ENCODE measurements around the gene KIF26A.

Gene KIF26A

DNA sequence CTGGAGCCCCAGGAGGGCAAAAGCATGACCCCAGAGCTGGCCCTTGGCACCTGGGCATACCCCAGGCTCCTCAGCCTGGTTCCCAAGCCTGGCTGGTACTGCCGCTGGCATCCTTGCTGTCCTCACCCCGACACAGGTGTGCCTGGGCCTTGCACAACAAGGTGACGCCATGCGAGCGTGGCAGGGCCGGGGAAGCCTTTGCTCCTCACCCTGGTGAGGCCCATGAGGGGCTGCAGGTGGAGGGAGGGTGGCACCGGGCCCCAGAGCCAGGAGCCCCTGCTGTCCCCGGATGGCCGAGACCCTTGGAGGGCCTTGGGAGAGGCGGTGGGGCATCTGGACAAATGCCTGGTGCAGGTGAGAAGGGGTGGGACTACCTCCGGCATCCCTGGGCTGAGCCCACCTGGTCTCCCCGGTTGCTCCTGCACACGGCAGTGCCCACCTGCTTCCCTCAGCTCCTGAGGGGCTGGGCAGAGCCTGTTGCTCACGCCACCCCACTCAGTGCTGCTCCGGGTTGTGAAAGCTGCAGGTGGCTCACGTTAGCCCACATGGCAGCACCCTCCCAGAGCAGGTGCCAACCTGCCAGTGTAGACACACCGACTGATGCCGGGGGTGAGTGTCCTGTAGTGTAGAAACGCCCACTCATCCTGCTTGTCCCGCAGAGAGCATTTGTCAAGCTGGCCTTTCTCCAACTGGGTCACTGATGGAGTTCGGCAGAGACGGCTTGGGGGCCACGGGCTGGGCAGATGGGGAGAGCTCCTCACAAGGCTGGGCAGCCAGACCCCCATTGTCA lies 24.6 kb upstream of the KIF26A start:
- no peak for DNase-seq

DNA sequence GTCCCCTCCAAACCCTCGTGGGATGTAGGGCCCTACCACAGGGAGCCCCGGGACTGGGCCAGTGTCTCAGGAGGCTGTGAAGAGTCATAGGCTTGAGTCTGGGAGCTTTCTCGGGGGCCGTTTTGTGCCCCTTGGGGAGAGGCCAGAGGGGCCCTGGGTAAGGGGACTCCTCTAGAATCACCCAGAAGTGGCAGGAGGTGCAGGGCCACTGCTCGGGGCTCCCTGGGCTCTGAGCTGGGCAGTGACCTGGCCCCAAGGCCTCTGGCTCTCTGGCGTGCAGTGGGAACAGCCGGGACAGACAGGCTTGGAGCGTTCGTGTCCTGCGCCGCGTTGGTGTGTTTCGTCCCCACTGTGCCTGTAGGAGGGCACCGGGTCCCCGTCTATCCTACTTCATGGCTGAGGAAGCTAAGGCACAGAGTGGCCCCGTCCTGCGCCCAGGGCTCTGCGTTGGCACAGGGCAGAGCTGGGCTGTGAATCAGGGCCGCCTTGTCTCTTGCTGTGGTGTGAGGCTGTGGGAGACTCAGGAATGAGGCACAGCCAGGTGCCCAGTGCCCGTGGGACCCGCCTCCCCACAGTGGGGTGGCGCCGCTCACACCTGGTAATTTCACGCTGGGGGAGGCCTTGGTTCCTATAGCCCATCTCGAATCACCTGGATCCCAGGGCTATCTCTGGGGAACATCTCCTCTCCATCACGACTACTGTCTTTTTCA lies 23.8 kb upstream of the KIF26A start:
- no peak for DNase-seq

DNA sequence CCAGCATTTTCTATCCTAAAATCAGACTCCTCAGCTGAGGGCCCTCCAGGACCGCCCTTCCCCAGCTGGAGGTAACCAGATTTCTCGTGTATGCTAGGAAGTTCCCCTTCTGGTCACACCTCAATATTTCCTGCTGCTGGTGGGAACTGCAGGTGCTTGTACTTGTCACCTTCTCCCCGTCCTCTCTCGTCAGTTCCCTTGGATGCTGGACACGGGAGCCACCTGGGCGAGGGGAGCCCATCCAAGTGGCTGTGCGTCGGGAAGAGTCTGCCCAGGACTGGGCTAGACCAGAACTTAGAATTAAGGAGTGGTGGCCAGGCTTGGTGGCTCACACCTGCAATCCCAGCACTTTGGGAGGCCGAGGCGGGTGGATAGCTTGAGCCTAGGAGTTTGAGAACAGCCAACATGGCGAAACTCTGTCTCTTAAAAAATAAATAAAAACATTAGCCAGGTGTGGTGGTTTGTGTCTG lies 23.2 kb upstream of the KIF26A start:
- DNase-seq: no peak

DNA sequence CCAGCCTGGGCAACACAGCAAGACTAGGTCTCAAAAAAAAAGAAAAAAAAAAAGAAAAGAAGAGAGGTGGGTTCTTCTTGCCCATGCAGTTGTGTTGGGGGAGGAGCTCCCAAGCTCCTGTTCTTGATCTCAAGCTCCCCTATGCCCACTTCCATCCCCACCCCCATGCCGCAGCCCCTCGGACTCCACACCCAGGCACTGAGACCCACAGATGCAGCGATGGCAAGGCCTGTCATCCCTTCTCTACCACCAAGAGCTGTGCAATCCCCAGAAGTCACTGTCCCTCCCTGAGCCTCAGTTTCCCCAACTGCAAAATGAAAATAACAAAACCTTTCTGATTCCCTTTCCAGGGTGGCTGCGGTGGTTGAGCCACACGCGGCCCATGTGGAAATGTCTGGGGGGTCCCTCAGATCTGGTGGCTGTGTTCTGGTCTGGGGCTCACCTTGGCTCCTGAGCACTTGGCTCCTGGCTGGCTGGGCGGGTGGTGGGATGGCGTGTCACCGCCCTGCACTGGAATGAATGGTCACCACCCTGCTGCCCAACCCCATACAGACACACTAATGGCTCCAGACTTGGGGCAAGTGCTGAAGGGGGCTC lies 22.6 kb upstream of the KIF26A start:
- no peak for DNase-seq

DNA sequence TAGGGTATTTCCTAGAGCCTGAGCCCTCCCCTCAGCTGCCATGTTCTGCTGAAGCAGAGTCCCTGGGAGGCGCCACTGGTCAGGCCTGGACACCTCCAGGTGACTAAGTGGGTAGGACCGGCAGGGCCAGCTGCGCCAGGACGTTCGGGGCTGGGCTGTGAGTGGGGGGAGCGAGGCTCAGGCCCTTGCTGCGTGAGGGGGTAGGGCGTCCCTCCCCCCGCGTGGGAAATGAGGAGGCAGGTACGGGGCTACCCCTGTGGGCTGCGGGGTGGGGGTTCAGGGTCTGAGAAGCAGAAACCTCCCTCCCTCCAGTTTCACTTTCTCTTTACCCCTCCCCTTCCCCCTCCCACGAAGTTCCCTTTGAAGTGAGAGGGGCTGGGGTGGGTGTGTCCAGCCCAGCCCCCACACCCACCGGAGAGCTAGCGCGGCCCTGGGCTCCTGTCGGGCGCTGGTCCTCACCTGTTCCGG lies 22.1 kb upstream of the KIF26A start:
- DNase-seq: no peak

DNA sequence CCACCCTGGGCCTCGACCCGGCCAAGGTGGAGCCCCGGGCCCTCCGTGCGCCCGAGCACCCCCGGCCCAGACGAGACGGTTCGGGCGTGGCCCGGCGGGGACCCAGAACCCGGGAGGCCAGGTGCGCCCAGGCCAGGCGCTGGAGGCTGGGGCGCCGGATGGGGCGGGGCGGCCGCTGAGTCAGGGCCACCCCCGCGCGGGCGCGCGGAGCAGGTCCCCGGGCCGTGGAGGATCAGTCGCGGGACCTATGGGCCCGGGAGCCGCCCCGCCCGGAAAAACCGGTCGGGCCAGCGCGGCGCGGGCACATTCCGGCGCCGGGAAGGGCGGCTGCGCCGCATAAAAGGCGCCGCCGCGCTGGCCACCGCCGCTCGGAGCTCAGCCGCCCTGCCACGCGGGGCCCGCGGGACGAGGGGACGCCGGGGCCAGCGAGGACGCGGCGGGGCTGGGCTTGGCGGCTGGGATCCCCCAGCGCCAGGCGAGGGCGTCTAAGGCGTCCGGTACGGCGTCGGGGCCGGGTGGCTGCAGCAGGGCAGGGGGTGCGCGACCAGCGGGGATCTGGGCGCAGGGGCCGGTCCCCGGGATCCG lies 21.5 kb upstream of the KIF26A start:
- DNase-seq: no peak

DNA sequence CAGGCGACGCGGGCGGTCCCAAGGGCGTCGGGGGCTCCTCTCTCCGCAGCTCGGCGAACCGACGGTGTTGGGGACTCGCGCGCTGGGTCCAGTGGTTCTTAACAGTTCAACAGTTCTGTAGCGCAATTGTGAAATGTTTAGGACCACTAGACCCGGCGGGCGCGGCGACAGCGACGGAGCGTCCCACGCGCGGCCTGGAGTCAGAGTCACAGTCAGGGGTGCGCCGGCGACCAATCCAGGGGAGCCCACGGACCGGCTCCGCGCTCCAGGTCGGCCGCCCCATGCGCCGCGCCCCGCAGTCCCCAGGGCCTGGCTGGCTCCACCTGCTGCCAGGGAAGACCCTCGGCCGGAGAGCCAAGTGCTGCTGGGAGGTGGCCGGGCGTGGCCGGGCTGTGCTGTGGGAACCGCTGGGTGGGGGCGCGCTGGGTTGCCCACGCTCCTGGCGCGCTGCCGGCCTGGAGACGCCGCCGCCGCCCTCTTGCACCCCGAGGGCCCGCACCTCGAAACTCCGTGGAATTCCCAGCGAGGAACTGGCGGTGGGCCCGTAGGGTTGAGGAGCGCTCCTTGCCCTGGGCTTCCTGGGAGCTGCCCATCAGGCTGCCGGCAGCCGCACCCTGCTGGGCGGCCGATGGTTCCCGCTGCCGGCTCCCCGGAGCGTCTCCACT lies 20.9 kb upstream of the KIF26A start:
- DNase-seq: no peak

DNA sequence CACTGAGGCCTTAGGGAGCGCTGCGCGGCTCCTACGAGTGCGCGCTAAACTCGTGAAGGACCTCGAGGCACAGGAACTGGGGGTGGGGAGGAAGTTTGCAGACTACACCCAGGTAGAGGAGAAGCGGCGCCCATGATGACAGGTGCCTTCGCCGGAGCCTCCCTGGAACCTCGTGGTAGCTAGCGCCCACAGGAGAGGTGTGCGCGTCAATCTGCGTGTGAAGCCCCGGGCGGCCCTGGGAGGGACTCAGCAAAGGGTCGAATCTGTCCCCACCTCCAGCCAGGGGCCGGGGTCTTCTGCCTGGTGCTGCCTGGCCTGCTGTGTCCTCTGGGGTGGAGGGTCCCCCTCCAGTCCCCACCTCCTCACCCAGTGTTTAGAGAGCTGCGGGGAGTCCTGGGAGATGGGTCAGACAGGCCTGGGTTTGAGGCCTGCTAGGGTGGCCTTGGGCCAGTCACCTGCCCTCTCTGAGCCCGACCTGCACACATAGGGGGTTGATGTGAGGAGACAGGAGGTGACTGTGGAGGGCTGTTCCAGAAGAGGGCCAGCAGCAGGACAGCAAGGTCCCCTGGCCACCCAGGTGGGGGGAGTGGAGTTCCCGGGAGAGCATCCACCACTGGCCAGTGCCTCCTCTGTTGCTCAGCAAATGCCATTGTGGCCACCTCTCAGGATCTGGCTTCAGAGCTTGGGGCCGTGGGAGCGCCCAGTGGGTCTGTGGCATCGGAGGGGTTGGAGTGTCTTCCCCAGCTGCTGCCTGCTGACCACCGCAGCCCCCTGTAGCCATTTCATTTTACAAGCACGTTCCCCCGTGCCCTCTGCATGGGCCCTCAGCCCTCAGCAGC lies 20.2 kb upstream of the KIF26A start:
- no peak for DNase-seq

DNA sequence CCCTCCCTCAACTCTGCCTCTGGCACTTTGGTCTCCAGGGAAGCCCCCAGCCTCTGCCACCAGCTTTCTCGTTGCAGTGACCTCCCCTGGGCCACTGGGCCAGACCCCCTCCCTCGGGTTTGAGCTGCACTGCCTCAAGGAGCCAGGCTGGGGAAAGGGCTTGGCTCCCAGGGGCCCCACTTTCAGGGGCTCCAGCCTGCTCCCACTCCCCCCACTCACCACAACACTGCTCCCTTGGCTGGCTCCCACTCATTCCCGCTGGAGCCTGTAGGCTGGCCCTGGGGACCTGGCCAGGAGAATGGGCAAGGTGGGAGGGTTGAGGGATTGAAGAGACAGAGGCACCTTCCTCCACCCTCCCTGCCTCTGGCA lies 19.3 kb upstream of the KIF26A start:
- DNase-seq: no peak

DNA sequence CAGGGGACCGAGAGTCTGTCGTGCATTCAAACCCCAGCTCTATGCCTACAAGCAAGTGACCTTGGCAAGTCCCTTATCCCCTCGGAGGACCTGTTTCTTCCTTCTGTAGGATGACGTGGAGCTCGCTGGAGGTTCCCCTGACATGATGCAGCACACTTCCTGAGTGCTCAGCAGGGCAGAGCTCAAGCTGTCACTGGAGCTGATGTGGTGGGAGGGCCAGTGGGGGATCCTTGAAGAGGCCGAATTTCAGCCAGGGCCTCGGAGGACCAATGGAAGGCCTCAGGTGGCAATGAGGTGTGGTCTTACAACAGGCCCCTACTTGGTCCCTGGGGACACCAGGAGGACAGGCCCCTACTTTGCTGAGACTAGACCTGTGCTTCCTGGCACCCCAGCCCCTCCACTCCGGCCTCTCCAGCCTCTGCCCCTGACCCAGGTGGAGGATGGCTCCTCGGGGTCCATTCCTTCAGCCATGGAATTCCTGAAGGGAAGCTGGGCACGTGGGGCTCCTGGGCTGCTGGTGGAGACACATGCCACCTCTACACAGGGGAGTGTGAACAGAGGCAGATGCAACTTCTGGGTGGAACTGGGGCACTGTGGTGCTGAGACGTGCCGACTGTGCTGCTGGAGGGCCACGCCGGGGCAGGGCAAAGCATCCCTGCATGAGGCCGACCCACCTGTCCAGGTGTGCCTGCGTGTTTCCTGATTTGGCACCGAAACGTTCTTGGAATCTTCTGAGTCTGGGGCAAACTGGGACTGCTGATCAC lies 18.7 kb upstream of the KIF26A start:
- no peak for DNase-seq

DNA sequence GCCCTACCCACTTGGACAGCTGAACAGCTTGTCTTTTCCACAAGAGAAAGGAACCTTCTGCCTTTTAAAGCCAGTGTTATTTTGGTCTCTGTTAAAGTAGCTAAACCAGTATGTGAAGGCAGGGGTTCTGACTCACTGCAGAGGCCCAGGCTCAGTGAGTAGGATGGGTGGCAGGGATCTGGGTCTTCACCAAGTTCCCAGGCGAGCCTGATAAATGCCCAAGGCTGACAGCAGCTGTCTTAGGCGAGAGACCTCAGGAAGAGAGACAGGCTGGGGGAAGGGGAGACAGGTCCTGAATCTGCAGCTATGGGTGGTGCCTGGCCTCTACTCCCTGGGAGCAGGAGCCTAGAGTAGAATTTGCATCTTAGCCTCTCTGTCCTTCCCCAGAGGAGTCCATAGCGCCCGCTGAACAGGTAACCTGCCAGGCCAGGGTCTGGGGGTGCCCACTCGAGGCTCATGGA lies 18.1 kb upstream of the KIF26A start:
- no peak for DNase-seq

DNA sequence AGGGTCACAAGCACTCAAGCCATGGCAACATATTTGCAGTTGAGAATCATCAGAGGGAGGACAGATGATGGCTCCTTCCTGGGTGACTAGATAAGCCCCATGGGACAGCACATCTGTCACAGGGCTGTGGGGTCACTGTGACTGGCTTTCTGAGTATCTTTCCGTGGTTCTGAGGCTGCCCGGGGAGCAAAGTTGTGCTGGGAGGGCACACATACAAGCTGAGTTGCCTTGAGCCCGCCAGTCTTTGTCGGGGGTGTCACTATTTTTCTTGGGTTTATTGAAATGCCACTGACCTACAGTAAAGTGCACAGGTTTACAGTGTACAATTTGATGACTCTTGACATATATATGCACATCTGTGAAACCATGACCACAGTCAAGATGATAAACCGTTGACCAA lies 17.2 kb upstream of the KIF26A start:
- DNase-seq: no peak

DNA sequence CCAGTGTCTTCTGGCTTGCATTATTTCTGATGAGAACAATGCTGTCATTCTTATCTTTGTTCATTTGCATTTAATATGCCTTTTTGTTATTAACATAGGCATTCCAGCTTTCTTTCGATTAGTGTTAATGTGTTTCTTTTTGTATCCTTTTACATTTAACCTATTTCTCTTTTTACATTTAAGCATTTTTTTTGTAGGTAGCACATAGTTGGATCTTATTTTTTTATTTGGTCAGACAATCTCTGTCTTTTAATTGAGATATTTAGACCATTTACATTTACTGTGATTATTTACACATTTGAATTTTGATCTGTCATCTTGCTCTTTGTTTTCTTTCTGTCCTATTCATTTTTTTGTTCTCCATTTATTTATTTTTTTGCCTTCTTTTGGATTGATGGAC lies 14.5 kb upstream of the KIF26A start:
- DNase-seq: no peak

DNA sequence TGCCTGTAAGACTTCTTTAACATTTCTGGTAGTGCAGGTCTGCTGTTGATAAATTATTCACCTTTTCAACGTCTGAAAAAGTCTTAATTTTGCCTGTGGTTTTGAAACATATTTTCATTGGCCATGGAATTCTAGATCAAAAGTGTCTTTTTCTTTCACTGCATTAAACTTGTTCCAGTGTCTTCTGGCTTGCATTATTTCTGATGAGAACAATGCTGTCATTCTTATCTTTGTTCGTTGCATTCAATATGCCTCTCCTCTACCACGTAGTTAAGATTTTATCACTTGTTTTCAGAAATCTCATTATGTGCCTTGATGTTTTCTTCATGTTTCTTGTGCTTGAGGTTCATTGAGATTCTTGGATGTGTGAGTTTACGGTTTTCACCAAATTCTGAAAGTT lies 13.4 kb upstream of the KIF26A start:
- DNase-seq: no peak

DNA sequence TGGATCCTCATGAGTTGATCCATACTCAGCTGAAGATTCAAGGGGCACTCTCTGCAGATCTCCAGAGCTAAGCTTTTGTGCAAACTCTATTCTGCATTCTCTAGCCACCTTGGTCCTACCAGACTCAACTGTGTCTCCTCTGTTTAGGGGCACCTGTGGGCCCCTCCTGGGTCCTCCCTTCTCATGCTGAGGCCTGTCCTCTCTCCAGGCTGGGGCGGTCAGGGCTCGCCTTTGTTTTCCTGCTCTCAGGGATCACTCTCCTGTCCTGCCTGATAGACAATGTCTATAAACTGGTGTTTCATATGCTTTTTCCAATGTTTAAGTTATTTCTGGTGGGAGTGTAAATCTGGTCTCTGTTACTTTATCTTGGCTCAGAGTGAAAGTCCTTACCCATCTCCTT lies 11.6 kb upstream of the KIF26A start:
- DNase-seq: no peak

DNA sequence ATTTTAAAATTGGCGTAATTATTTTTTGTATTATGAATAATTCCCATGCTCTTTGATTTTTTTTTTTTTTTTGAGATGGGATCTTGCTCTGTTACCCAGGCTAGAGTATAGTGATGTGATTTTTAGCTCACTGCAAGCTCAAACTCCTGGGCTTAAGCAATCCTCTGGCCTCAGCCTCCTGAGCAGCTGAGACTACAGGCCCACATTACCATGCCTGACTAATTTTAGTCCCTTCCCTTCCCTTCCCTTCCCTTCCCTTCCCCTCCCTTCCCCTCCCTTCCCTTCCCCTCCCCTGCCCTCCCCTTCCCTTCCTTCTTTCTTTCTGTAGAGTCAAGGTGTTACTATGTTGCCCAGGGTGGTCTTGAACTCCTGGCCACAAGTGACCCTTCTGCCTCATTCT lies 9.4 kb upstream of the KIF26A start:
- DNase-seq: no peak

DNA sequence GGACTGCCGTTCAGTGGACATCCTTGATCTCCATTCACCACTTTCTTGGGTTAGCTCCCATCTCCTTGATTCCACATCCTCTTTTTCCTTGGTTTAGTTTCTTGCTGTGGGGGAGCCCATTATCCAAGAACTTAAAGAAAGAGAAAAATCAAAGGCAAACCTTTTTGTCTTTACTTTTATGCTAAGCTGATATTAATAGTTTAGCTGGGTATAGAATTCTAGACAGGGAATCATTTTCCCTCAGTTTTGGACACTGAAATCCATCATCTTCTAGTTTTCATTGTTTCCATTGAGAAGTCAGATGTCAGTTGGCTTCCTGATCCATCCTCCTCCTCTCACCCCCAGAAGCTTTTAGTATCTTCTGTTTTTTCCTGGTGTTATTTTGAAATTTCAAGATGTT lies 8.8 kb upstream of the KIF26A start:
- DNase-seq: no peak

DNA sequence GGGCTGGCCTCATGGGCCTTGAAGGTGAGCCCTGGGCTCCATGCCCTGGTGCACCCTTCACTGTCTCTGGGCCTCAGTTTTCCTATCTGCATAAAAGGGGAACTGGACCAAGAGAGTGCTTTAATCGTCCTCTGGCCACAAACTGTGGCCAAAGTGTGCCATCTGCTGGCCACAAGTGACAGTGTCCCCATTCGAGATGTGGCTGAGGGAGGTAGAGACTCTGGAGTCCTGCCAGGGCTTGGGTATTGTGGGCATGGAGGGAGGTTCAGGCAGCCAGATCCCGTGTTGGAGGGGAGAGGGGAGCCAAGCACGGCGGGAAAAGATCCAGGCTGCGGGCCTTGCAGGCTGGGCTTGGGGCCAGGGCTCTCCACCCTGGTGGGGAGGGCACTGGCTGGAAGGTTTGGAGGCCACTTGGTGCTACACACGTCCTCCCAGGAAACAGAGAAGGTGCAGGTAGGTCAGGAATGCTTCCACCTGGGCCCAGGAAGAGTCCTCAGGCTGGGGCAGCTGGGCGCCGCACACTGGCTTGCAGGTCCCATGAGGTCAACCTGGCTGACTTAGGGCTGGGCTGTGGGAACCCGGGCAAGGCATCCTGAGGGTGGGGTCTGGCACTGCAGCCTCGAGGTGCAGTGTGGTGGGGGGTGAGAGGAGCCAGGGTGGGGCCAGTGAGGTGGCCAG lies 7.3 kb upstream of the KIF26A start:
- no peak for DNase-seq

DNA sequence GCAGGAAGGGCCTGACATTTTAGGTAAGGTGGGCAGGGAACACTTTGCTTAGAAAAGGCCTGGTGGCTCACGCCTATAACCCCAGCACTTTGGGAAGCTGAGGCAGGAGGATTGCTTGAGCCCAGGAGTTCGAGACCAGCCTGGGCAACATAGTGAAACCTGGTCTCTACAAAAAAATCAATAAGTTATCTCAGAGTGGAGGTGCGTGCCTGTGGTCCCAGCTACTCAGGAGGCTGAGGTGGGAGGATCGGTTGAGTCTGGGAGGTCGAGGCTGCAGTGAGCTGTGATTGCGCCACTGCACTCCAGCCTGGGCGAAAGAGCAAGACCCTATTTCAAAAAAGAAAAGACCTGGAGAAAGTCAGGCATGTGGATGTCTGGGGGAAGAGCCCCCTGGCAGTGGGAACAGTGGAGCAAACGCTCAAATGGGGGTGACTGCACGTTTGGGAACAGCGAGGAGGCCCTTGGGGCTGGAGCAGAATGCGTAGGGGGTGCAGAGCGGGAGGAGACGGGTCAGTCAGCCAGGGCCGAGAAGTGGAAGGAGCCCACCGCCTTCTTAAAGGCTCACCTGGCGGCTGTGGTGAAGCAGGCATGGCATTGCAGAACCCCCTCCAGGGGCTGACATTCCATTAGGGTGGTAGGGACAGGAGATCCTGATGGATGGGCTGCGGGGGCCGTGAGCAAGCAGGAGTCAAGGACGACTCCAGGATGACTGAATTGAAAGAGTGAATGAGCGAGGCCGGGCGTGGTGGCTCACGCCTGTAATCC lies 6.2 kb upstream of the KIF26A start:
- DNase-seq: no peak

DNA sequence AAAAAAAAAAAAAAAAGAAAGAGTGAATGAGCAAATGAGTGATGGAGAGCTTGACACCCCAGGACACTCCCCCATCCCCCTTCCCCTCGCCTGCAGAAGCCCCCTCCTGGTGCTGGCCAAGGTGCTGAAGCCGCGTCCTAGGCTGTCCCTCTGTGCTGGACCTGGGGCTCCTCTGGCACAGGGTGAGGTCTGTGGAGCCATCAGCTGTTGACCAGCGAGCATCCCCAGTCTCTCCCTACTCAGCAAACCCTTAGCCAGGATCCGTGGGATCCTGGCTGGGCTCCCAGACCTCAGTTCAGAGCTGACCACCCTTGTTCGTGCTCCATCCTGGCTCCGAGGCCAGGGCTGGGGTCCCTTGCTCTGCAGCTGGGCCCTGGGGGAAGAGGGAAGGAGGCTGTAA lies 5.4 kb upstream of the KIF26A start:
- DNase-seq: no peak
